Cardiac fibroblast (primary cell): Measurements from ENCODE around the gene TRPM7.
"Not testable (repeated sequence)": the region's sequence is repeated elsewhere in the genome, so short reads cannot be mapped to it uniquely, and the experiment has no call there.

Source experiments
- DNase-seq, 2 donors: peaks; one replicate each; pipeline versions ENCODE4 v3.0.0 to v3.0.0-alpha.2; 2010; ENCODE audit warnings: low read depth in 2 of 2
- H3K4me3 ChIP-seq, 2 donors: replicated peaks in 1 of 2; 1 replicate in 1 of 2; 2 replicates in 1 of 2; pipeline ENCODE4 v1.5.1; 2011; ENCODE audit warnings: low read depth in 2 of 2, low read length in 2 of 2, mild to moderate bottlenecking in 2 of 2, moderate library complexity in 1 of 2
- TF ChIP-seq, protein P1 (sequence below): IDR thresholded peaks from one replicate; pipeline ENCODE4 v1.5.1; 2011; ENCODE audit warnings: low read depth, mild to moderate bottlenecking, low read length, inconsistent platforms

TRPM7 gene

GRCh38 chr15:50613600-50613999, 73.0 kb downstream of the TRPM7 start:
- TF ChIP-seq, protein P1, sequence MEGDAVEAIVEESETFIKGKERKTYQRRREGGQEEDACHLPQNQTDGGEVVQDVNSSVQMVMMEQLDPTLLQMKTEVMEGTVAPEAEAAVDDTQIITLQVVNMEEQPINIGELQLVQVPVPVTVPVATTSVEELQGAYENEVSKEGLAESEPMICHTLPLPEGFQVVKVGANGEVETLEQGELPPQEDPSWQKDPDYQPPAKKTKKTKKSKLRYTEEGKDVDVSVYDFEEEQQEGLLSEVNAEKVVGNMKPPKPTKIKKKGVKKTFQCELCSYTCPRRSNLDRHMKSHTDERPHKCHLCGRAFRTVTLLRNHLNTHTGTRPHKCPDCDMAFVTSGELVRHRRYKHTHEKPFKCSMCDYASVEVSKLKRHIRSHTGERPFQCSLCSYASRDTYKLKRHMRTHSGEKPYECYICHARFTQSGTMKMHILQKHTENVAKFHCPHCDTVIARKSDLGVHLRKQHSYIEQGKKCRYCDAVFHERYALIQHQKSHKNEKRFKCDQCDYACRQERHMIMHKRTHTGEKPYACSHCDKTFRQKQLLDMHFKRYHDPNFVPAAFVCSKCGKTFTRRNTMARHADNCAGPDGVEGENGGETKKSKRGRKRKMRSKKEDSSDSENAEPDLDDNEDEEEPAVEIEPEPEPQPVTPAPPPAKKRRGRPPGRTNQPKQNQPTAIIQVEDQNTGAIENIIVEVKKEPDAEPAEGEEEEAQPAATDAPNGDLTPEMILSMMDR, result no peak
- peak in 1 of 2 donors; percentile 6 for DNase-seq
- H3K4me3 ChIP-seq, result no peak overlapping the region

- TF ChIP-seq, protein P1, result no peak
- no peak for DNase-seq
Observed at GRCh38 chr15:50607129-50607528, 79.5 kb downstream of the TRPM7 start.

GRCh38 chr15:50605462-50605861, 81.1 kb downstream of the TRPM7 start:
- TF ChIP-seq, protein P1, result no peak
- no peak for DNase-seq
- no peak overlapping the region for H3K4me3 ChIP-seq

More at GRCh38 chr15:50607129-50607528, 79.5 kb downstream of the TRPM7 start:
- no peak overlapping the region for H3K4me3 ChIP-seq

GRCh38 chr15:50602028-50602427, 84.6 kb downstream of the TRPM7 start:
- not testable (repeated sequence) for DNase-seq, H3K4me3 ChIP-seq

DNA sequence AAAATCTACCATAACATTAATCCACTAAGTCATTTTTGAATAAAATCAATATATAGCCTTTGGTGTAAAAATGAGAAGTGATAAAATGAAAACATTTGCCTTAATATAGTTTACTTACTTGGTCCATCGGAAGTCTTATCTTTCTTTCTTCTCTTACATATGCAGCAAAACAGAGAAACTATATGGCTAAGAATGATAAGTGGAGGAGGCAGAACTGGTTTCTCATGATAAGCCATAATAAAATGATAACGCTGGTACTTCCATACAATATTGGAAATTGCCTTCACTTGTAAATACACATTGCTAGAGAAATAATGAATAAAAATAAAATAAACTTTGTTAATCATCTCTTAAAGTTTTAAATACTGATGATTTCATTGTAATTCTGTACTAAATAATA, 92.3 kb downstream of the TRPM7 start:
- TF ChIP-seq, protein P1, result no peak
- no peak for DNase-seq
- H3K4me3 ChIP-seq, result no peak overlapping the region

DNA sequence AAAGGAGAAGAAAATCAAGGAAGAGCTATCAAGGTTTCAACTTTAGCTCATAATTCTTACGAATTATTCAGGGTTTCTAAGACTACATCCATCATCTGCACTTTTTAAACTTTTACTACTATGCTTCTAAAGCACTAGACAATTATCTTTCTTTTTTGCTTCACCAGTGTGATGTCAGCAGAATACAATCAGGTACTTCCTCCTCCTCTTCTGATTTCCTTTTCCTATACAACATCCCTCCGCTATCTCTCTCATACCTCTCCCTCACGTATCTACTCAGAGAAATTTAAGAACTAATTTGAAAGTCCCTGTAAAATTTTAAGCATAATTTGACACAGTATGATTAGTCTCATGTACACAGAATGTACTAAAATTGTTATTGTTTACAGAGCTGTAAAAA, 92.8 kb downstream of the TRPM7 start:
- TF ChIP-seq, protein P1, result no peak
- DNase-seq, result no peak
- H3K4me3 ChIP-seq, result no peak overlapping the region

DNA sequence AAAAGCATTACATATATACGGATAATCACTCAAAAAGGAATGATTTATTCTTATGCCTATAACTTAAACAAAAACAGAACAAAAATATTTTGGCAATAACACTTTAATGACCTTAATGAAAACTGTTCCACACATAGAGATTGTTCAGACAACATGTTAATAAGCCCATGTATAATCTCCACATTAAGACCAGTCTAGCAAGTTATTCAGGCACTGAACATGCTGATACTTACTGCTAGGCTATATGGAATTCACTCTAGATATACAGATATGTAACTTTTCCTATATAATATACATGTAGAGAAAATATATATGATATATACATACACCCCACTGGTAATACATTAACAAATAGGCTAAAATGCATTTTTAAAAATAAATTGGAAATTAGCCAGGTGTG, 96.3 kb downstream of the TRPM7 start:
- H3K4me3 ChIP-seq, result no peak overlapping the region
- TF ChIP-seq, protein P1, result no peak
- no peak for DNase-seq
